ENCODE data around the gene GADD45B.

Gene GADD45B

DNA sequence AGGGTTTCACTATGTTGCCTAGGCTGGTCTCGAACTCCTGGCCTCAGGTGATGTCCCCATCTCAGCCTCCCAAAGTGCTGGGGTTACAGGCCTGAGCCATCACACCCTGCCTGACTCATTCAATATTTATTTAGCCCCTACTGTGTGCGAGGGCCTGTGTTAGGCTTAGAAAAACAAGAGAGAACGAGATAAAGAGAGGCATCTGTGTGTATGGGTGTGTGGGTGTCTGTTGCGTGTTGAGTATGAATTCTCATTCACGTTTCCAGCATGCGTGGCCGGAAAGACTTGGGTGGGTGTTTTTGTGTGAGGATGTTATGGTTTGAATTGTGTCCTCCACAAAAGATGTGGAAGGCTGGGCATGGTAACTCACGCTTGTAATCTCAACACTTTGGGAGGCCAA, 9.5 kb downstream of the GADD45B start:
- no peak overlapping the region for H3K4me3 ChIP-seq (ENCODE audit: low read depth, low read length)
- TF ChIP-seq, protein P1, sequence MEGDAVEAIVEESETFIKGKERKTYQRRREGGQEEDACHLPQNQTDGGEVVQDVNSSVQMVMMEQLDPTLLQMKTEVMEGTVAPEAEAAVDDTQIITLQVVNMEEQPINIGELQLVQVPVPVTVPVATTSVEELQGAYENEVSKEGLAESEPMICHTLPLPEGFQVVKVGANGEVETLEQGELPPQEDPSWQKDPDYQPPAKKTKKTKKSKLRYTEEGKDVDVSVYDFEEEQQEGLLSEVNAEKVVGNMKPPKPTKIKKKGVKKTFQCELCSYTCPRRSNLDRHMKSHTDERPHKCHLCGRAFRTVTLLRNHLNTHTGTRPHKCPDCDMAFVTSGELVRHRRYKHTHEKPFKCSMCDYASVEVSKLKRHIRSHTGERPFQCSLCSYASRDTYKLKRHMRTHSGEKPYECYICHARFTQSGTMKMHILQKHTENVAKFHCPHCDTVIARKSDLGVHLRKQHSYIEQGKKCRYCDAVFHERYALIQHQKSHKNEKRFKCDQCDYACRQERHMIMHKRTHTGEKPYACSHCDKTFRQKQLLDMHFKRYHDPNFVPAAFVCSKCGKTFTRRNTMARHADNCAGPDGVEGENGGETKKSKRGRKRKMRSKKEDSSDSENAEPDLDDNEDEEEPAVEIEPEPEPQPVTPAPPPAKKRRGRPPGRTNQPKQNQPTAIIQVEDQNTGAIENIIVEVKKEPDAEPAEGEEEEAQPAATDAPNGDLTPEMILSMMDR (IDR thresholded peaks at IDR 0.05; ENCODE audit: low read depth, low read length): no peak

DNA sequence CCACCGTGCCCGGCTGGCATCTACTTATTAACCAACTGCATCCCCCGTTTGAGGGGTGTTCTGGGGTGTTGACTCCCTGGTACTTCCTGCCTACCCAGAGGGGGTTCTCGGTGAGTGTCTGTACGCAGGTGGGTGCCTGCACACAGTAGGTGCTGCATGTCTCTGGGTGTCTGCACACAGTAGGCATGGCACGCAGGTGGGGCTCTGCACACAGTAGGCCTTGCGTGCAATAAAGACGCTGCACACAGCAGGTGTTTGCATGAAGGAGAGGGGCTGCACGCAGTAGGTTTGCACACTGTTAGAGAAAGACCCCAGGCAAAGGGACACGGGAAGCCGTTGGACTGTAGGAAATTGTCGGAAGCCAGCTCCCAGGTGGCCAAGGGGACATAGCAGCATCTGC, 11.2 kb downstream of the GADD45B start:
- no peak overlapping the region for H3K4me3 ChIP-seq (ENCODE audit: low read depth, low read length)
- TF ChIP-seq, protein P1 (IDR thresholded peaks at IDR 0.05; ENCODE audit: low read depth, low read length): no peak

DNA sequence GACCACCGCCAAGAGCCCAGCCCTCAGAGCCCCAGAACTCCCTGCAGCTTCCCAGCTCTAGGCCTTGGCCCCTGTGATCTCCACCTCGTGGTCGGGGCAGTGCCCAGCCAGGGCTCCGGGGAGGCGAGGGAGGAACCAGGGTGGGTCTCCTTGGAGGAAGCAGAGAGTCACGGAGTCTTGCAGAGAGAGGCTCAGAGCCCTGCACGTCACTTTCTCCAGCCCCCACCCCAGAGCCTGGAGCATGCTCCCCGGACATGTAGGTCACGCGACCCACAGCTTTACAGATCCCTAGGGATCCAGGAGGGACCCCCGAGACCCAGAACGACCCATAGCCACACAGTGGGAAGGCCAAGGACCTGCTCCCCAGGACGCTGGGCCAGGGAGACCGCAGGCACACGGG, 11.9 kb downstream of the GADD45B start:
- TF ChIP-seq, protein P1 (IDR thresholded peaks at IDR 0.05; ENCODE audit: low read depth, low read length): no peak
- H3K4me3 ChIP-seq (ENCODE audit: low read depth, low read length): no peak overlapping the region

DNA sequence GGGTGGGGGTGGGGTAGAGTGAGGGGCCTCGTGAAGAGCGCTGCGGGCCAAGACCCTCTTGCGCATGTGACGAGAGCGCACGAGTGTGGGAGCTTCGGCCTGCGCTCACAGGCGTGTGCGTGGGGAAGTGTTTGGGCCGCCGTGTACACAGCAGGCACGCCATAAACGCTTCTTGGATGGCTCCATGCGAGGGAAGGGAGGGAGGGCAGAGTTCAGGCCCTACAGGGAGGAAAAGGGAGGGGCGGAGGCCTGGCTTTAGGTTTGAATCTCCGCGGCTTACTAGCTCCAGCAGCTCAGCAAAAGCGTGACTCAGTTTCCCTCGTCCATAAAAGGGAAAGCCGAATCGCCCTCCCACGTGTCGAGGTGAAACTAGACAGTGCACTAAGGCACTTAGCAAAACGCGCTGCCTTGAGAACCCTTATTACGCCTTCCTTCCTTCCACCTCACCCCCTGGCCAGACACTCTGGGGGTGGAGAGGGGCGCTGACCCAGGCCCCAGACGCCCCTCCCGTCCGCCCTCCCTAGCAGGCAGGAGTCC, 12.5 kb downstream of the GADD45B start:
- no peak overlapping the region for H3K4me3 ChIP-seq (ENCODE audit: low read depth, low read length)

DNA sequence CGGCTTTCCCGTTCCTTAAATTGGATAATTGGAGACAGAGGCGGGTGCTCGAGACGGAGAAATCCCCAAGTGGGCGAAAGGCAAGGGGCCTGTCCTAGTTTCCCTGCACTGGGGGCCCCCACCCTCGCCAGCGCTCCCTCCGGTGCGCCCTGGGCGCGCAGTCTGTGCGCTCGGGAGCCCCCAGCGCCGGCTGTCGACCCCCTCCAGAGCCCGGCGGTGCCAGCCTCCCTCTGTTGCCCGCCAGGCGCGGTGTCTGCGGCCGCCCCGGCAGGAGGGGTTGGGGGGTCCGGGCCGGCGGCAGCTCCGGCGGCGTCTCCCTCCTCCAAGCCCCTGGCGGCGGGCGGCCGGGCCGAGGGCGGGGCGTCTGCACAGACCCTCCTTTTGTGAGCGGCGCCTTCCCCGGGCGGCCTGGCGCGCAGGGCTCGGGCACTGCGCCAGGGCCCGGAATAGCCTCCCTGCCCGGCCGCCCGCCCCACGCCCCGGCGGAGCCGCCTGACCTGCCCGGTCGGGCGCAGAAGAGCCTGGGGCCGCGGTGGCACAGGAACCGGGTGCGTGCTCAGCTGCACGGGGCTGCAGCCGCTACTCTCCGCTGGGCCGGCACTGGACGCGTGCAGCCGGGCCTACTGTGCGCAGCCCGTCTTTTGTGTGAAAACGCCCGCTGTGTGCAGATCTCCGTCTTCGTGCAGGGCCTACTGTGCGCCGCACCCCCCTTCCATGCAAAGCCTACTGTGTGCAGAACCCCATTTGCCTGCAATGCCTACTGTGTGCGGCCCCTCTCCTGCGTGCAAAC, 13.2 kb downstream of the GADD45B start:
- peak overlapping the region; percentile 21 for H3K4me3 ChIP-seq (ENCODE audit: low read depth, low read length)

More for the DNA sequence above, 12.5 kb downstream of the GADD45B start:
- TF ChIP-seq, protein P1 (IDR thresholded peaks at IDR 0.05; ENCODE audit: low read depth, low read length): no peak

DNA sequence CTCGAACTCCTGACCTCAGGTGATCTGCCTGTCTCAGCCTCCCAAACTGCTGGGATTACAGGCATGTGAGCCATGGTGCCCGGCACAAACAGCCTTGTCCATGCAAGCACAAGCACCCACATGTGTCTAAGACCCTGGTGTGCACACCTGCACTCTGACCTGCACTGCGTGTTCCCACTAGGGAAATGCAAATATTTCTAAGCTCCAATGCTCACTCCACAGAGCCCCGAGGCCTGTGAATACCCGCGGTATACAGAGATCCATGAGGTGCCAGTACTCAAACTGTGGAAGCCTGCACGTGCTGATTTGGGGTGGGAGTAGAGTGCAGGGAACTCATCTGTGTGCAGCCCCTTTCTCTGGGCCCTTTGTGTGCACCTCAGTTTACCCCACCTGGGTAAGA, 14.7 kb downstream of the GADD45B start:
- H3K4me3 ChIP-seq (ENCODE audit: low read depth, low read length): no peak overlapping the region
- TF ChIP-seq, protein P1 (IDR thresholded peaks at IDR 0.05; ENCODE audit: low read depth, low read length): no peak

More for the DNA sequence above, 13.2 kb downstream of the GADD45B start:
- TF ChIP-seq, protein P1 (IDR thresholded peaks at IDR 0.05; ENCODE audit: low read depth, low read length): no peak

DNA sequence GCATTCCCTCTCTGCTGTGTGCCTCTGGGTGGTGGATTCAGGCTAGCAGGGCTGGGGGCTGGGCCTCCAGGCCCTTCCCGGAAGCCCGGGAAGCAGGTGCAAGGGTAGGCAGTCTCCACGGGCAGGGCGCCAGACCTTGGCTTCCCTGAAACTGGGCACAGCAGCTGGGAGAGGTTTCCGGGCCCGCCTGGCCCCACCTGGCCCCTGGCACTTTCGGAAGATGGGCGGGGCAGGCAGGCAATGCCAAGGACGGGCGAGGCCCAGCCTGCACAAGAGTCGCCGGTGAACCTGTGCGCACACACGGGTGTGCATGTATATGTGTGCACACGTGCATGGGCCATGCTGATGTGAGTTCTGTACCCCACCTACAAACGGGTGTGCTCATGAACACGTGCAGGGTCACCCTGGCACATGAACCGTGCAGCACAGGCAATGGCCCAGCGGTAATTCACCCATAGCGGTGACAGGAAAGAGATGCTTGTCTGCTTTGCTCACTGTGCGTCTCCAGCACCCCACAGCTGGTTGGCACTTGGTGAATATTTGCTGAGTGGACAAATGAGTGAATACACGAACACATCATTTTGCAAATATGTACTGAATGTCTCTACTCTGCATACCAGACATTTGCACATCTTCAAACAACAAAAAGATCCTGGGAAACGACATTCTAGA, 15.3 kb downstream of the GADD45B start:
- H3K4me3 ChIP-seq (ENCODE audit: low read depth, low read length): no peak overlapping the region

More for the DNA sequence above, 15.3 kb downstream of the GADD45B start:
- TF ChIP-seq, protein P1 (IDR thresholded peaks at IDR 0.05; ENCODE audit: low read depth, low read length): no peak
